DMS79 treated with DMSO at 0.1 percent for 48 hours (cell line): ENCODE data around the gene TFB1M.
"Not testable (repeated sequence)": the region's sequence is repeated elsewhere in the genome, so short reads cannot be mapped to it uniquely, and the experiment has no call there.

Experiments used
- DNase-seq: peaks from one replicate; lab custom pipeline; 2025; lab: John Stamatoyannopoulos, UW

The TFB1M gene

DNA sequence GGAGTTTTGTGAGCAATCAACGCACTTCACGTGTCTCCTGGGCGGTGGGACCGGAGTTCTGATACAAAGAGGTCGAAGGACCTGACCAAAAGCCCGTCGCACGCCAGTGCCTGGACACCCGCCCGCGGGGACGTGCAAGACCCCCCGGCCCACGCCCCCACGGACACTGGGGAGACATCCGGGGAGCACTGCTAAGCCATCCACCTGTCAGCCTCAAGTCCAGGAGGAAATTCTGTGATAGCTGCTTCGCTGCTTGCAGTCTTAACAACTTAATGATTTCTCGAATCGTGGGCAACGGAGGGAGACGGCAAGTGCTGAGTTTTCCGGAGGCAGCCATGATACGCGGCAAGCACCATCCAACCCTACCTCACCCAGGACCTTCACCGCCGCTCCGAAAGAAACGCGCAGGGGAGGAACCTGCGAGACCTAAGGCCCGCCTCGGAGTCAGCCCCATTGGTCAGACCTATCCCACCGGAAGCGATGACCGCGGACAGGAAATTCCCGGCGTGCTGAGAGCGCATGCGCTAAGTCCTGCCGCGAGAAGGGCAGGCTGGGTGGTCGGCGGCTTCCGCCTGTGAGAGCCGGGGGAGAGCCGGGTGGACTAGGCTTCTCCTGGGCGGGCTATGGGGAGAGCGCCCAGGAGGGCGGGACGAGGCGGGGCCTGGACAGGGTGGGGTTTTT, at the start of gene TFB1M:
TFB1M (minus strand) TSS at position 393 of the 681 bp plus-strand sequence; CDS start at position 337, 56 bp downstream.
- peak; percentile 96 for DNase-seq

DNA sequence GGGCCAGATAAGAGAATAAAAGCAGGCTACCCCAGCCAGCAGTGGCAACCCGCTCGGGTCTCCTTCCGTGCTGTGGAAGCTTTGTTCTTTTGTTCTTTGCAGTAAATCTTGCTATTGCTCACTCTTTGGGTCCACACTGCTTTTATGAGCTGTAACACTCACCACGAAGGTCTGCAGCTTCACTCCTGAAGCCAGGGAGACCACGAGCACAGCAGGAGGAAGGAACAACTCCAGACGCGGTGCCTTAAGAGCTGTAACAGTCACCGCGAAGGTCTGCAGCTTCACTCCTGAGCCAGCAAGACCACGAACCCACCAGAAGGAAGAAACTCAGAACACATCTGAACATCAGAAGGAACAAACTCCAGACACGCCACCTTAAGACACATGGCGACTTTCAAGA, 49.7 kb upstream of the TFB1M start:
- DNase-seq = not testable (repeated sequence)

DNA sequence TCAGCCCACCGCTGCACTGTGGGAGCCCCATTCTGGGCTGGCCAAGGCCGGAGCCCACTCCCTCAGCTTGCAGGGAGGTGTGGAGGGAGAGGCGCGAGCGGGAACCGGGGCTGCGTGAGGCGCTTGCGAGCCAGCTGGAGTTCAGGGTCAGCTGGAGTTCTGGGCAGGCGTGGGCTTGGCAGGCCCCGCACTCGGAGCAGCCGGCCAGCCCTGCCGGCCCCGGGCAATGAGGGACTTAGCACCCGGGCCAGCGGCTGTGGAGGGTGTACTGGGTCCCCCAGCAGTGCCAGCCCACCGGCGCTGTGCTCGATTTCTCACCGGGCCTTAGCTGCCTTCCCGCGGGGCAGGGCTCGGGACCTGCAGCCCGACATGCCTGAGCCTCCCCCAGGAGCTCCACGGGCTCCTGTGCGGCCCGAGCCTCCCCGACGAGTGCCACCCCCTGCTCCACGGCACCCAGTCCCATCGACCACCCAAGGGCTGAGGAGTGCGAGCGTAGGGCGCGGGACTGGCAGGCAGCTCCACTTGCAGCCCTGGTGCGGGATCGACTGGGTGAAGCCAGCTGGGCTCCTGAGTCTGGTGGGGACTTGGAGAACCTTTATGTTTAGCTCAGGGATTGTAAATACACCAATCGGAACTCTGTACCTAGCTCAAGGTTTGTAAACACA, 48.8 kb upstream of the TFB1M start:
- DNase-seq = not testable (repeated sequence)

DNA sequence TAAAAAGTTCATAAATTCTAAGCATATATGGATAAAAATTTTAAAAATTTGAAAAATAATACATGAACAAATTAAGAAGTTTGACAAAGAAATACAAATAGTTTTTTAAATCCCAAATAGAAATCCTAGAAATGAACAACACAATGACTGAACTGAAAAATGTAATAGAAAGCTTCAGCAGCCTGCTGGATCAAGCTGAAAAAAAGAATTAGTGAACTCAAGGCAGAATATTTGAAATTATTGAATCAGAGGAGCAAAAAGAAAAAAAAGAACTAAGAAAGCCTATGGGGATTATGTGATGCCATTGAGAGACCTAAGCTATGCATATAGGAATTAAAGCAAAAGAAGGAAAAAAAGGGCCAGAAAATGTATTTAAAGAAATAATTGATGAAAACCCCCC, 39.9 kb upstream of the TFB1M start:
- DNase-seq = no peak

DNA sequence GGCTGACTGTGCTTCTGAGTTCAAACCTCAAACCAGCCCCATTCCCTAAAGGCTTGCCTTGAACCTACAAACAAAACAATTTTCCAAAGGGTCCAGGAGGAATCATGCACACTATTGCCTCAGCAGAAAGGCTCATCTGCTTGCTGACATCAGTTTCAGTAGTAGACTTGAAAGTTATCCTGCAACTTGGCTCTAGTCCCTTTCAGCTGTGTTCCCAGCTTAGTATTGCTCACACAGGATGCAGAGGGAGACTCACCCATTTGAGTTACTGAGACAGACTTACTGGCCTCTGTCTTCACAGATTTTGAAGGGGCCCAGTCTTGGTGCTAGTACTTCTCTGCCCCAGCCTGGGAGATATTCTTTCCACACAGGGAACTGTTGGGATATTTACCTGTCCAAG, 38.5 kb upstream of the TFB1M start:
- DNase-seq = no peak

DNA sequence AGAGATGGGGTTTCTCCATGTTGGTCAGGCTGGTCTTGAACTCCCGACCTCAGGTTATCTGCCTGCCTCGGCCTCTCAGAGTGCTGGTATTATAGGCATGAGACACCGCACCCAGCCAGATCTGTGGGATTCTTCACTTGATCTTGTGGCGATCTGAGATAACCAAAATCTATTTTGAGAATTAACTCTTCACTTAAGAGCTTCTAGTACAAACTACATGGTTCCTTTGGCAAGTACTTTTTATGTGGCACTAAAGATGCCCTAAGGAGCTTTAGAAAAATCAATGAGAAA, 37.8 kb upstream of the TFB1M start:
- DNase-seq = no peak

DNA sequence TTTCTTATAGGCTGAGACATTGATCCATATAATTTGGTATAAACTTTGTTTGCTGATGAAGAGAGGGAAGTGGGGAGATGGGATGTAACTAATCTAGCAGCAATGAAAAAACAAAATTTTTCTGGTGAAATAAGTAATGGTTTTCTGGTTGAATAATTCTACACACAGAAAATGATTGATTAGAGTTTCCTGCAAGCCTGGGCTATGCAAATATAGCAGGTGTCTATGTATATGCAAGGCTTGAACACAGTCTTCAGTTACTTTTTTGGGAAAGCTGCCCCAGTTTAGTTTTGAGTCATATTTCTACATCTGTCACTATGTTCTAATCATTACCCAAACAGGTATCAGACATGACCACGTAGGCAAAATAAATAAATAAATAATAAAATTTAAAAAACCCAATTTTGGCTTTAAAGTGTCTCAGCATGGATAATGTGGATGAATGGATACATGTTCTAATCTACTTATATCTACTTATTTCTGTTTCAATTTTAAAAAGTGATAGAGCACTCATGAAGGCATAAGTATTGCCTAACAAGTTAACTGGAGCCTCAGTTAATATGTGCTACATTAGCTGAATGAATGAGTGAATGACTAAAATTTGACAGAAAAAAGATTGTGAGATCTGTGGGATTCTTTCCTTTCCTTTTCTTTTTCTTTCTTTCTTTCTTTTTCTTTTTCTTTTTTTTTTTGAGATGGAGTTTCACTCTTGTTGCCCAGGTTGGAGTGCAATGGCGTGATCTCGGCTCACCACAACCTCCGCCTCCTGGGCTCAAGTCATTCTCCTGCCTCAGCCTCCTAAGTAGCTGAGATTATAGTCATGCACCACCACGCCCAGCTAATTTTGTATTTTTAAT, 37.2 kb upstream of the TFB1M start:
- no peak for DNase-seq

DNA sequence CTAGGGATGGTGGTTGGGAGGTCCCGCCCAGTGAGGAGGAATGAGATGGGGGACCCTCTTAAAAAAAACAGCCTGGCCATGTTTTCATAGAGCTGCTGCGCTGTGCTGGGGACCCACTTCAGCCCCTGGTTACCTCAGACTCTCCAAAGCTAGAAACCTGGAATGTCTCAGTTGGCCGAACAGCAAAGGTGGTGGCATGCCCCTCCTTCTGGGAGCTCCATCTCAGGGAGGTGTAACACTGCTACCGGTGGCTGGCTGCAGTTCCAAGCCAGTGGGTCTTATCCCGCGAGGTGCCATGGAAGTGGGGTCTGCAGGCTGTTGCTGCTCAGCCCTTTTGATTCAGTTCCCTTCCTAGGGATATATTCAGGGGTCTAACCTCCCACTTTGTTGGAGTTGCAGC, 35.7 kb upstream of the TFB1M start:
- DNase-seq = no peak

DNA sequence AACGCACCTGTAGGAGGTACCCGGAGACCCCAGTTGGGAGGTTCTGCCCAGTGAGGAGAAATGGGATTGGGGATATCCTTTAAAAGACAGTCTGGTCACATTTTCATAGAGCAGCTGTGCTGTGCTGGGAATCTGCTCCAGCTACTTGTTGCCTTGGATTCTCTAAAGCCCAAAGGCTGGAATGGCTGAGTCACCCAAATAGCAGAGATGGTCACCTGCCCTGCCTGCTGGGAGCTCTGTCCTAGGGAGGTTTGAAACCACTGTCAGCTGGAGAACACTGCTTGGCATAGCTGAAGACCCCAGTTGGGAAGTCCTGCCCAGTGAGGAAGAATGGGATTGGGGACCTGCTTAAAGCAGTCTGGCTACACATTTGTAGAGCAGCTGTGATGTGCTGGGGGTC, 34.8 kb upstream of the TFB1M start:
- no peak for DNase-seq

DNA sequence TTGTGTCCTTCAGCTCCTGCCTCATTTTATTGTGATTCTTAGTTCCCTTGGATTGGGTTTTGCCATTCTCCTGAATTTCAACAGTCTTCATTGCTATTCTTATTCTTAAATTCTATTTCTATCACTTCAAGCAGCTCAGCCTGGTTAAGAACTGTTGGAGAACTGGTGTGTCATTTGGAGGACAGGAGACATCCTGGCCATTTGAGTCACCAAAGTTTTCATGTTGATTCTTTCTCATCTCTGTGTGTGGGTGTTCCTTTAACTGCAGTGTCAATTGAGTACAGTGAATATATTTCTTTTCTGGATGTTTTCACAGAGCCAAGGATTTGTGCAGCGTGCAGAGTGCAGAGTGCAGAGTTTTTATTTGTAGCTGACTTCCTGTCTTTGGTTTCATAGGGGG, 33.5 kb upstream of the TFB1M start:
- DNase-seq = no peak

DNA sequence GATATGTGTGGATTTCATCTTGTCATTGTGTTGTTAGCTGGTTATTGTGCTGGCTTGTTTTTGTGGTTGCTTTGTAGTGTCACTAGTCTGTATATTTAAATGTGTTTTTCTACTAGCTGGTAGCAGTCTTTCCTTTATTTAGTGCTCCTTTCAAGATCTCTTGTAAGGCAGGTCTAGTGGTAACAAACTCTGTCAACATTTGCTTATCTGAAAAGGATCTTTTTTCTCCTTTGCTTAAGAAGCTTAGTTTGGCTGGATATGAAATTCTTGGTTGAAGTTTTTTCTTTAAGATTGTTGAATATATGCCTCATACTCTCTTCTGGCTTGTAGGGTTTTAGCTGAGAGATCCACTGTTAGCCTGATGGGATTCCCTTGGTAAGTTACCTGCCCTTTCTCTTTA, 32.7 kb upstream of the TFB1M start:
- no peak for DNase-seq

DNA sequence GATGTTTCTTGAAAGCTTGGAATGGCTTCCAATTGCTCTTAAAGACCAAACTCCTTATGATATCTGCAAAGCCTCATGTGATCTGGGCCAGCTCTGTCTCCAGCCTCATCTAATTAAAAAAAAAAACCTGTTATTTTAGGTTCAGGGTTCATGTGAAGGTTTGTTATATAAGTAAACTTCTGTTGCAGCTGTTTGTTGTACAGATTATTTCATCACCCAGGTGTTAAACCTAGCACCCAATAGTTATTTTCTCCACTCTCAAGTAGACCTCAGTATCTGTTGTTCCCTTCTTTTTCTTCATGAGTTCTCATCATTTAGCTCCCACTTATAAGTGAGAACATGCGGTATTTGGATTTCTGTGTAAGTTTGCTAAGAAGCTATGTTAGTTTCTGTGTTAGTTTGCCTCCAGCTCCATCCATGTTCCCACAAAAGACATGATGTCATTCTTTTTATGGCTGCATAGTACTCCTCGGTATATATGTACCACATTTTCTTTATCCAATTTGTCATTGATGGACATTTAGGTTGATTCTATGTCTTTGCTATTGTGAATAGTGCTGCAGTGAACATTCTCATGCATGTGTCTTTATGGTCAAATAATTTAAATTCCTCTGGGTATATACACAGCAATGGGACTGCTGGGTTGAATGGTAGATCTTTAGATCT, 30.2 kb upstream of the TFB1M start:
- DNase-seq = no peak

DNA sequence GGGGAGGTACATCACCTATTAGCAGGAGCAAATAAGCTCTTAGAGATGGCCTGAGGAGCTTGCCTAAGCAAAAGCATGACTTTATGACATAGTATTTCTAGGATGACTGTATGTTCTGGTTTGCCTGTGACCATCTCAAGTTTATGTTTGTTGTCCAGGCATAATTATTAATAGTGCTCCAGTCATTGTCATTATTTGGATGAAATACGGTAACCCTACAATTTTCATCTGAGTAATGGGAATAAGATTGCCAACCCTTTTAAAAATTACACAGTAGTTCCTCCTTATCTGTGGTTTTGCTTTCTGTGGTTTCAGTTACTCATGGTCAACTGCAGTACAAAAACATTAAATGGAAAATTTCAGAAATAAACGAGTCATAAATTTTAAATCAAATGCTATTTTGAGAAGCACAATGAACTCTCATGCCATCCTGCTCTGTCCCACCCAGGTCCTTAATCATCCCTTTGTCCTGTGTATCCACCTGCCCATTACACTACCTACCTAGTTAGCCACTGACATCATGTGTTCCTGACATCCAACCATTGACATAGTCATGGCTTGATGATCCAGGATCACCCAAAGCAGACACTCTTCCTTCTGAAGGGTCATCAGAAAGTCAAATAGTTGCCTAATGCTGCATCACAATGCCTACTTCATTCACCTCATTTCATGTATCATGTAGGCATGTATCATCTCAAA, 27.0 kb upstream of the TFB1M start:
- no peak for DNase-seq

DNA sequence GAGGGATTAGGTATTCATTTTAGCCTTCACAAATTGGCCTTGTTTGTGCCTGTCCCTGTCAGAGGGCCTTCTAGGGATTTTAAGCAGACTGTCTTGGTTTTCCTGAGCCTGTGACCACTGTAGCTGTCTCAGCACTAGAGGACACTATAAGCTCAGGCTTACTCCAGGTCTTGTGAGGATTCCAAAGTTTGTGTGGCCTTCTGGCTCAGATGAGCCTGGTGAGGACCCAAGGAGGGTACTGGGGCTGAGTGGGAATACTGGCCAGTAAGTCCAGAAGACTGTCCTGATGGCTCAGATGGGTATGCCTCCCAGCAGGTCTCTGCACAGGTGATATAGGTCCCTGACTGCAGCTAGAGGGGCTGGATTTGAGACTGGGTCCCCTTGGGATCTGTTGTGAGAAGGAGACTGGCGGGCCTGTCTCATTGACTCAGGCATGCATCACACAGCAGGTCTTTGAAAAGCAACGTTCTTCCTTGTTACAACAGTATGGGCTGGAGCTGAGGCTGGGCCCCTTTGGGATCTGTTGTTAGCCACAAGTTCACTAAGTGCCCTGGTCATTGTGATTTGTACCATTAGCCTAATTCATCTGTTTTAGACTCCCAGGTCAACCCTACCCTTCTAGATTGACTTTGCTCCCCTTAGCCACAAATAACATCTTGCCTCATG, 26.3 kb upstream of the TFB1M start:
- DNase-seq = no peak

DNA sequence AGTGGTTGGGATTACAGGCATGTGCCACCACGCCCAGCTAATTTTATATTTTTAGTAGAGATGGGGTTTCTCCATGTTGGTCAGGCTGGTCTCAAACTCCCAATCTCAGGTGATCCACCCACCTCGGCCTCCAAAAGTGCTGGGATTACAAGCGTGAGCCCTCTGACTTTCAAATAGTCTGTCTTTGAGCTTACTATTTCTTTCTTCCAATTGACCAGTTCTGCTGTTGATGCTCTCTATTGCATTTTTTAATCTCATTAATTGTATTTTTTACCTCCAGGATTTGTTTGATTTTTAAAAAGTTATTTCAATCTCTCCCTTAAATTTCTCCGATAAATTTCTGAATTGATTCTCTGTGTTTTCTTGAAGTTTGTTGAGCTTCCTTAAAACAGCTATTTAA, 25.6 kb upstream of the TFB1M start:
- DNase-seq = not testable (repeated sequence)

DNA sequence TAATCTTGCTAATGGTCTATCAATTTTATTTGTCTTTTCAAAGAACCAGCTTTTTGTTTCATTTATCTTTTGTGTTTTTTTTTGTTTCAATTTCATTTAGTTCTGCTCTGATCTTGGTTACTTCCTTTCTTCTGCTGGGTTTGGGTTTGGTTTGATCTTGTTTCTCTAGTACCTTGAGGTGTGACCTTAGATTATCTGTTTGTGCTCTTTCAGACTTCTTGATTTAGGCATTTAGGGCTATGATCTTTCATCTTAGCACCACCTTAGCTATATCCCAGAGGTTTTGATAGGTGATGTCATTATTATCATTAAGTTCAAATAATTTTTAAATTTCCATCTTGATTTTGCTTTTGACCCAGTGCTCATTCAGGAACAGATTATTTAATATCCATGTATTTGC, 24.0 kb upstream of the TFB1M start:
- not testable (repeated sequence) for DNase-seq

DNA sequence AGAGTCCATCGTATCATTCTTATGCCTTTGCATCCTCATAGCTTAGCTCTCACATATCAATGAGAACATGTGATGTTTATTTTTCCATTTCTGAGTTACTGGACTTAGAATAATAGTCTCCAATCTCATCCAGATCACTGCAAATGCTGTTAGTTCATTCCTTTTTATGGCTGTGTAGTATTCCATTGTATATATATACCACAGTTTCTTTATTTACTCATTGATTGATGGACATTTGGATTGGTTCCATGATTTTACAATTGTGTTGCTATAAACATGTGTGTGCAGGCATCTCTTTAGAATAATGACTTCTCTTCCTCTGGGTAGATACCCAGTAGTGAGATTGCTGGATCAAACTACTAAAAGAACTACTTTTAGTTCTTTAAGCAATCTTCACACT, 21.0 kb upstream of the TFB1M start:
- DNase-seq = no peak

DNA sequence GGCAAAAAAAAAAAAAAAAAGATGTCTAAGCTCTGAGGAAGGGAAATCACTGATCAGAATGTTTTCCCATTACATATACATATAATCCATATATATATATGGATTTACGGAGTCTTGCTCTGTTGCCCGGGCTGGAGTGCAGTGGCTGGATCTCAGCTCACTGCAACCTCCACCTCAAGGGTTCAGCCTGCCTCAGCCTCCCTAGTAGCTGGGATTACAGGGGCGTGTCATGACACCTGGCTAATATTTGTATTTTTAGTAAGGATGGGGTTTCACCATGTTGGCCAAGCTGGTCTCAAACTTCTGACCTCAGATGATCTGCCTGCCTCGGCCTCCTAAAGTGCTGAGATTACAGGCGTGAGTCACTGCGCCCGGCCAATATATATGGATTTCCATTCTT, 19.8 kb upstream of the TFB1M start:
- not testable (repeated sequence) for DNase-seq

DNA sequence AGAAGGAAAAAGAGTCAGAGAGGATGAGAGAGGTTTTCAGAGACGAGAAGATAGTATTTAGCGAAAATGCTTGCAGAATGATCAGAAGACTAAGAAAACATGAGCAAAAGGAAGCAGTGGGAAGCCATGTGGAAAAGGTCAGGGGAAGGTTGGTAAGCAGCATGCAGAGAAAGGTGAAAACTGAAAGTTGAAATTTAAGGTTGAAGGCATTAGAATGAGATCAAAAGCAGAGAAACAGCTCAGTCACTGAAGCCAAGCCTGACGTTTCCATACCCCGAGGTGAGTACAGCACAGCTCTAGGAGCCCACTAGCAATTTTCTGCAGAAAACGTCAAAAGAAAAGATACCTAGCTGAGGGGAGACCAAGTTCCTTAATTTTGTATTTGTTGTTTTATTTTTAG, 19.1 kb upstream of the TFB1M start:
- DNase-seq = no peak

DNA sequence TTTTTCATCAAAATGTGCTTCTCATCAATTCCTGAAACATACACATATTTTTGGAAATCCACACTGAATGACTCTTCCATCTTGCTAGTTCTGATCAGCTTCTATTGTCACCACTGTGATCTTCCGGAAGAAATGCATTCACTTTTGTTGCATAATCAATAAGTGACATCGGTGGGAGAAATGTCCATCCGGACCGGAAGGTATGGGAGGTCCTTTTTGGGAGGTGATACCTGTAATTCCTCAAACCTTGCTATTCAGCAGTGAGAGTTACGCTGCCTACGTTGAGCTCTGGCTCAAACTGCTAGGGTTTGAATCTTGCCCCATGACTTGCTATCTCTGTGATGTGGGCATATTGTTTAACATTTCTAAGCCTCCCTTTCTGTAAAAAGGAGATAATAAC, 16.6 kb upstream of the TFB1M start:
- no peak for DNase-seq

DNA sequence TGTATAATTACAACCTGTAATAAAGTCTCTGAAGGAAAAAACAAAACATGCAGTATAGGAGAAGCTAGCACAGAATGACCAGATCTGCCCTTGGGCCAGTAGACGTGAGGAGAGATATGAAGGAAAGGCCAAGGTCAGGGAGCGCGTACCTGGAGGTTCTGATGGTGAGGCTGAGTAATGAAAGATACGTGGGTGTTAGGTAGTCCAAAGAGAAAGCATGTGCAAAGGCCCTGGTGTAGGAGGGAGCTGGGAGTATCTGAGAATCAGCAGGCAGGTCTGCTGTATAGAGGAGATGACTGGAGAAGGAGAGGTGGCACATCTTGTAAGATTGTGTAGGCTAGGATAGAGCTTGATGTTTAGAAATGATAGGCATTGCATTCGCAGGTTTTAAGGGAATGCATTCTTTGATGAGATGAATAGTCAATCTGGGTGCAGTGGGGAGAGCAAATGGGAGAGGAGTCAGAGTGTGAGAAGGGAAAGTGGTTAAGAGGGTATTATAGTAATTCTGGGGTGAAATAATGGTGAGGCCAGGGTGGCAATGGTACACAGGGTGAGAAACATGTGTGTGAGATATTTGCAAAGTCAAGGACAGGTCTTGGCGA, 15.9 kb upstream of the TFB1M start:
- DNase-seq = no peak
